Mucosa of descending colon (tissue), 3 donors: Measurements from ENCODE around the gene MAML2. TPM values are rescaled to one million over a fixed set of nuclear protein-coding genes. Genes with fewer than 3 reads are reported as not detected.
A peak's percentile ranks its signal among the peaks of the same experiment; 100 is the strongest.

Experiments used
- ATAC-seq: fragments of 200-7000 bp; cut with Tn5 transposase; one replicate; pipeline ENCODE4 v1.9.1; 2020; ENCODE audit warnings: mild to moderate bottlenecking, moderate library complexity
- DNase-seq, 3 donors: peaks; one replicate each; pipeline ENCODE4 v3.0.0-alpha.2; 2020
- H3K36me3 ChIP-seq: fragments of 200-600 bp; one replicate; pipeline ENCODE4 v1.8.0; 2021; ENCODE audit warnings: low read depth, mild to moderate bottlenecking
- H3K4me1 ChIP-seq: fragments of 200-600 bp; one replicate; pipeline ENCODE4 v1.8.0; 2021; ENCODE audit warnings: low read depth, mild to moderate bottlenecking
- H3K4me3 ChIP-seq: fragments of 200-600 bp; one replicate; pipeline ENCODE4 v1.8.0; 2021; ENCODE audit warnings: mild to moderate bottlenecking
- H3K9me3 ChIP-seq: fragments of 200-600 bp; one replicate; pipeline ENCODE4 v1.8.0; 2021; ENCODE audit warnings: mild to moderate bottlenecking
- CTCF ChIP-seq: fragments of 200-600 bp; IDR thresholded peaks from one replicate; pipeline ENCODE4 v1.8.0; 2022; ENCODE audit warnings: antibody characterized with exemption, mild to moderate bottlenecking
- intact Hi-C, 2 donors: fragments of 100-400 bp; cut with DNase I in 1 of 2; cut with micrococcal nuclease in 1 of 2; formaldehyde crosslinking; loops; one replicate each; pipeline versions ENCODE4 v1.11.0 to v1.11.1; 2022; cut with DNase I, micrococcal nuclease
- total RNA-seq, 3 donors: library from RNA; stranded (reverse); fragmentation: NEBNext Ultra II Directional in 2 of 3; extraction: Animal tissue kit (Norgen Biotek cat#: 25700) in 2 of 3; gene quantifications; one replicate each; pipeline versions ENCODE4 v1.2.1 to v1.2.4, GENCODE V29; 2021 to 2023
- donor health status: DM: no; HTN: no; CAD: no; lungs with moderate emphysema.
- donor health status: DM: no; HTN: no; CAD: no.
- donor health status: DM: no; HTN: yes; CAD: no.

Gene MAML2
- total RNA-seq, 3 donors from 2014 or later, result 15.2 to 26.4 (median 15.8) TPM

- intact Hi-C loops, result no loop called here
- no peak for TF ChIP-seq CTCF
- no peaks in the 10 kb centered on the region for H3K36me3 ChIP-seq
- no peaks in the 10 kb centered on the region for H3K9me3 ChIP-seq
- no peaks in the 10 kb centered on the region for H3K4me1 ChIP-seq
- ATAC-seq, result no peak
- no peak overlapping the region for H3K4me3 ChIP-seq
- DNase-seq, result no peak
These were observed 203.3 kb downstream of the MAML2 start for GRCh38 chr11:96139691-96140090.

- ATAC-seq (no peak), DNase-seq (no peak)
- Histone ChIP-seq H3K4me1 (no peaks in the 10 kb centered on the region), H3K4me3 (no peak overlapping the region), H3K9me3 (no peaks in the 10 kb centered on the region), H3K36me3 (no peaks in the 10 kb centered on the region)
- intact Hi-C loops, result no loop called here
- no peak for TF ChIP-seq CTCF
These were observed 205.6 kb downstream of the MAML2 start for GRCh38 chr11:96137373-96137772.

GRCh38 chr11:96136613-96137298 lies 206.2 kb downstream of the MAML2 start:
- intact Hi-C loops, result no loop called here
- no peak for TF ChIP-seq CTCF
- Histone ChIP-seq H3K36me3 (no peaks in the 10 kb centered on the region), H3K4me1 (no peaks in the 10 kb centered on the region), H3K4me3 (no peak overlapping the region), H3K9me3 (no peaks in the 10 kb centered on the region)
- DNase-seq, result no peak
- no peak for ATAC-seq

GRCh38 chr11:96134602-96135001 lies 208.4 kb downstream of the MAML2 start:
- H3K4me1 ChIP-seq, result no peaks in the 10 kb centered on the region
- H3K4me3 ChIP-seq, result no peak overlapping the region
- intact Hi-C loops, result no loop called here
- no peak for DNase-seq
- peak; percentile 92 for ATAC-seq
- no peaks in the 10 kb centered on the region for H3K9me3 ChIP-seq
- no peaks in the 10 kb centered on the region for H3K36me3 ChIP-seq
- TF ChIP-seq CTCF, result no peak

- H3K4me1 ChIP-seq, result peaks cover 5% of the 10 kb centered on the region
- H3K36me3 ChIP-seq, result no peaks in the 10 kb centered on the region
- H3K9me3 ChIP-seq, result no peaks in the 10 kb centered on the region
- H3K4me3 ChIP-seq, result no peak overlapping the region
- intact Hi-C loops, result no loop called here
- TF ChIP-seq CTCF, result no peak
- ATAC-seq (peak; percentile 75), DNase-seq (no peak)
These were observed 210.6 kb downstream of the MAML2 start for GRCh38 chr11:96132437-96132836.
